PC-3 (cell line): ENCODE results near the gene NKX6-1.

ENCODE experiments used
- EZH2 ChIP-seq: fragments of 300-600 bp; sonication (generic); IDR thresholded peaks from one replicate; pipeline ENCODE4 v1.6.1; 2017; ENCODE audit warnings: antibody characterized with exemption, mild to moderate bottlenecking, low read length; ENCODE audit not compliant: unreplicated experiment
- TF ChIP-seq, protein P1 (sequence below): fragments of 300-600 bp; sonication (generic); conservative IDR thresholded peaks from 2 replicates; pipeline ENCODE4 v1.5.1; 2017; ENCODE audit warnings: antibody characterized with exemption, low read depth, mild to moderate bottlenecking, low read length

DNA sequence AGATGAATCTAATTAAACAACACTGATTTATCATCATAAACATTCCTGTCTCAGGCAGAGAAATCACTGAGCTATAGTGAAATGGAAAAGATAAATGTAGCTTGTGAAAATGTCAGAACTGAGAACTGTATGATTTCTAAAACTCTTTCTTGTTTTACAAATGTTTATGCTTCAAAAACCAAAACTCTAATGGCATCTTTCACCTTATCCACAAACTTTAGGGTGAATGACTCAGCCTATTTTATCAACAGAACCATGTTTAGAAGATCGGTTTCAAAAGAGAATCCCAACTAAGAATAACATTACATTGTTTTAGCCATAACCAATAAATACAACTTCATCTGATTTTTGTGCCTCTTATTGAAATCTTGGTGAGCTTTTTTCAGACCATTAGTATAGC, 21.4 kb downstream of the NKX6-1 start:
- TF ChIP-seq, protein P1, sequence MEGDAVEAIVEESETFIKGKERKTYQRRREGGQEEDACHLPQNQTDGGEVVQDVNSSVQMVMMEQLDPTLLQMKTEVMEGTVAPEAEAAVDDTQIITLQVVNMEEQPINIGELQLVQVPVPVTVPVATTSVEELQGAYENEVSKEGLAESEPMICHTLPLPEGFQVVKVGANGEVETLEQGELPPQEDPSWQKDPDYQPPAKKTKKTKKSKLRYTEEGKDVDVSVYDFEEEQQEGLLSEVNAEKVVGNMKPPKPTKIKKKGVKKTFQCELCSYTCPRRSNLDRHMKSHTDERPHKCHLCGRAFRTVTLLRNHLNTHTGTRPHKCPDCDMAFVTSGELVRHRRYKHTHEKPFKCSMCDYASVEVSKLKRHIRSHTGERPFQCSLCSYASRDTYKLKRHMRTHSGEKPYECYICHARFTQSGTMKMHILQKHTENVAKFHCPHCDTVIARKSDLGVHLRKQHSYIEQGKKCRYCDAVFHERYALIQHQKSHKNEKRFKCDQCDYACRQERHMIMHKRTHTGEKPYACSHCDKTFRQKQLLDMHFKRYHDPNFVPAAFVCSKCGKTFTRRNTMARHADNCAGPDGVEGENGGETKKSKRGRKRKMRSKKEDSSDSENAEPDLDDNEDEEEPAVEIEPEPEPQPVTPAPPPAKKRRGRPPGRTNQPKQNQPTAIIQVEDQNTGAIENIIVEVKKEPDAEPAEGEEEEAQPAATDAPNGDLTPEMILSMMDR: no peak
- no peak for TF ChIP-seq EZH2
